PC-9 (cell line): Measurements from ENCODE around the gene ERCC6L2.

Experiments
- CTCF ChIP-seq: fragments of 200-600 bp; sonication (generic); conservative IDR thresholded peaks from 2 replicates; pipeline ENCODE4 v1.6.1; 2017; ENCODE audit warnings: mixed run types, antibody characterized with exemption, mild to moderate bottlenecking, moderate library complexity
- EZH2 ChIP-seq: fragments of 200-600 bp; sonication (generic); IDR thresholded peaks from 2 replicates; pipeline ENCODE4 v1.8.0; 2017; ENCODE audit warnings: antibody characterized with exemption, low read depth

- TF ChIP-seq CTCF (no peak), EZH2 (no peak)
Measured at GRCh38 chr9:95833546-95834178, 41.8 kb upstream of the ERCC6L2 start.
